Breast epithelium (tissue), 3 donors: ENCODE results near the gene DES.

Experiments
- POLR2A ChIP-seq: fragments of 450-650 bp; IDR thresholded peaks from one replicate; pipeline ENCODE4 v1.6.1; 2016; ENCODE audit warnings: antibody characterized with exemption, mild to moderate bottlenecking, moderate library complexity
- TF ChIP-seq, protein P1 (sequence below), 3 donors: fragments of 450-650 bp; IDR thresholded peaks; one replicate each; pipeline ENCODE4 v1.5.1; 2016 to 2017; ENCODE audit warnings: antibody characterized with exemption in 3 of 3, mild to moderate bottlenecking in 3 of 3, moderate library complexity in 3 of 3

DNA sequence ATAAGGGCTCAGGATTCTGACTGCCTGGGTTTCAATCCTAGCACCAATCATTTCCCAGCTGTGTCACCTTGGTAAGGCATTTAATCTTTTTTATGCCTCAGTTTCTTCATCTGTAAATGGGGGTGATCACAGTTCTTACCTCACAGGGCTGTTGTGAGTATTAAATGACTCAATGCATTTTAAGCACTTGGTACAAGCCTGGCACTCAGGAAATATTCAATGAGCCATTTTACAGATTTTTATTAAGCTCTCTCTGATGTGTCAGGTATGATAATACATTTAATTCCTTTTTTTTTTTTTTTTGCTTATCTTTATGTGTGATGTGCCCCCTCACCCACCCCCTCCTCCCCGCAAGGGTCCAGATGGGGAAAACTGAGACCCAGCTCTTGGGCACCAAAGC, 28.5 kb downstream of the DES start:
- no peak for TF ChIP-seq POLR2A
- TF ChIP-seq, protein P1, sequence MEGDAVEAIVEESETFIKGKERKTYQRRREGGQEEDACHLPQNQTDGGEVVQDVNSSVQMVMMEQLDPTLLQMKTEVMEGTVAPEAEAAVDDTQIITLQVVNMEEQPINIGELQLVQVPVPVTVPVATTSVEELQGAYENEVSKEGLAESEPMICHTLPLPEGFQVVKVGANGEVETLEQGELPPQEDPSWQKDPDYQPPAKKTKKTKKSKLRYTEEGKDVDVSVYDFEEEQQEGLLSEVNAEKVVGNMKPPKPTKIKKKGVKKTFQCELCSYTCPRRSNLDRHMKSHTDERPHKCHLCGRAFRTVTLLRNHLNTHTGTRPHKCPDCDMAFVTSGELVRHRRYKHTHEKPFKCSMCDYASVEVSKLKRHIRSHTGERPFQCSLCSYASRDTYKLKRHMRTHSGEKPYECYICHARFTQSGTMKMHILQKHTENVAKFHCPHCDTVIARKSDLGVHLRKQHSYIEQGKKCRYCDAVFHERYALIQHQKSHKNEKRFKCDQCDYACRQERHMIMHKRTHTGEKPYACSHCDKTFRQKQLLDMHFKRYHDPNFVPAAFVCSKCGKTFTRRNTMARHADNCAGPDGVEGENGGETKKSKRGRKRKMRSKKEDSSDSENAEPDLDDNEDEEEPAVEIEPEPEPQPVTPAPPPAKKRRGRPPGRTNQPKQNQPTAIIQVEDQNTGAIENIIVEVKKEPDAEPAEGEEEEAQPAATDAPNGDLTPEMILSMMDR (IDR thresholded peaks at IDR 0.05) = no peak
